Stimulated activated CD4-positive, alpha-beta T cell treated with anti-CD3 and anti-CD28 coated beads, TNF-alpha, amount 100 ng/mL, for 48 hours (primary cell): ENCODE results near the gene WDR41.
"Not testable (repeated sequence)": the region's sequence is repeated elsewhere in the genome, so short reads cannot be mapped to it uniquely, and the experiment has no call there.

Experiments used
- DNase-seq, 3 donors: peaks; one replicate each; pipeline ENCODE4 v3.0.0-alpha.2; 2020; ENCODE audit warnings: low read depth in 3 of 3

WDR41 gene

GRCh38 chr5:77407152-77407551 lies 85.0 kb downstream of the WDR41 start:
- DNase-seq: no peak

GRCh38 chr5:77402796-77403195 lies 89.3 kb downstream of the WDR41 start:
- no peak for DNase-seq

GRCh38 chr5:77400645-77401044 lies 91.5 kb downstream of the WDR41 start:
- DNase-seq: no peak

- DNase-seq: no peak
Measured at GRCh38 chr5:77398896-77399295, 93.2 kb downstream of the WDR41 start.

- DNase-seq: no peak
Measured at GRCh38 chr5:77398458-77398857, 93.7 kb downstream of the WDR41 start.

GRCh38 chr5:77397686-77398292 lies 94.3 kb downstream of the WDR41 start:
- DNase-seq: no peak

- DNase-seq: no peak
Measured at GRCh38 chr5:77396017-77396416, 96.1 kb downstream of the WDR41 start.

GRCh38 chr5:77394064-77394715 lies 97.9 kb downstream of the WDR41 start:
- DNase-seq: no peak

- DNase-seq: no peak
Measured at GRCh38 chr5:77391240-77391765, 100.8 kb downstream of the WDR41 start.

GRCh38 chr5:77390795-77391194 lies 101.3 kb downstream of the WDR41 start:
- DNase-seq: no peak

- no peak for DNase-seq
Measured at GRCh38 chr5:77390221-77390620, 101.9 kb downstream of the WDR41 start.

GRCh38 chr5:77389746-77390145 lies 102.4 kb downstream of the WDR41 start:
- no peak for DNase-seq

- not testable (repeated sequence) for DNase-seq
Measured at GRCh38 chr5:77386340-77386739, 105.8 kb downstream of the WDR41 start.

GRCh38 chr5:77383336-77383735 lies 108.8 kb downstream of the WDR41 start:
- not testable (repeated sequence) for DNase-seq
